Panc1 (cell line): ENCODE measurements around the gene CNGA2.

ENCODE experiments used
- POLR2AphosphoS5 ChIP-seq: IDR thresholded peaks from 2 replicates; pipeline ENCODE4 v1.6.1; 2012; ENCODE audit warnings: mild to moderate bottlenecking, low read depth, low read length, moderate library complexity
- SIN3A ChIP-seq: IDR thresholded peaks from 2 replicates; pipeline ENCODE4 v1.6.1; 2012; ENCODE audit warnings: low read depth, mild to moderate bottlenecking, low read length, moderate library complexity, borderline replicate concordance; ENCODE audit not compliant: insufficient read depth
- TCF7L2 ChIP-seq: IDR thresholded peaks from 2 replicates; pipeline ENCODE4 v1.6.1; 2011; ENCODE audit warnings: mild to moderate bottlenecking, low read depth, low read length, inconsistent platforms
- TF ChIP-seq, protein P1 (sequence below): fragments of 450-650 bp; IDR thresholded peaks from 2 replicates; pipeline ENCODE4 v1.5.1; 2017; ENCODE audit warnings: mild to moderate bottlenecking
- TF ChIP-seq, protein P2 (sequence below), 2 experiments: IDR thresholded peaks; 2 replicates each; pipeline ENCODE4 v1.6.1; 2011 to 2012; ENCODE audit warnings: low read depth in 2 of 2, control low read depth in 1 of 2, low read length in 1 of 2, mild to moderate bottlenecking in 1 of 2, moderate library complexity in 1 of 2; ENCODE audit not compliant: insufficient read depth in 1 of 2

- TF ChIP-seq, protein P1, sequence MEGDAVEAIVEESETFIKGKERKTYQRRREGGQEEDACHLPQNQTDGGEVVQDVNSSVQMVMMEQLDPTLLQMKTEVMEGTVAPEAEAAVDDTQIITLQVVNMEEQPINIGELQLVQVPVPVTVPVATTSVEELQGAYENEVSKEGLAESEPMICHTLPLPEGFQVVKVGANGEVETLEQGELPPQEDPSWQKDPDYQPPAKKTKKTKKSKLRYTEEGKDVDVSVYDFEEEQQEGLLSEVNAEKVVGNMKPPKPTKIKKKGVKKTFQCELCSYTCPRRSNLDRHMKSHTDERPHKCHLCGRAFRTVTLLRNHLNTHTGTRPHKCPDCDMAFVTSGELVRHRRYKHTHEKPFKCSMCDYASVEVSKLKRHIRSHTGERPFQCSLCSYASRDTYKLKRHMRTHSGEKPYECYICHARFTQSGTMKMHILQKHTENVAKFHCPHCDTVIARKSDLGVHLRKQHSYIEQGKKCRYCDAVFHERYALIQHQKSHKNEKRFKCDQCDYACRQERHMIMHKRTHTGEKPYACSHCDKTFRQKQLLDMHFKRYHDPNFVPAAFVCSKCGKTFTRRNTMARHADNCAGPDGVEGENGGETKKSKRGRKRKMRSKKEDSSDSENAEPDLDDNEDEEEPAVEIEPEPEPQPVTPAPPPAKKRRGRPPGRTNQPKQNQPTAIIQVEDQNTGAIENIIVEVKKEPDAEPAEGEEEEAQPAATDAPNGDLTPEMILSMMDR, result no peak
- TF ChIP-seq, protein P2, sequence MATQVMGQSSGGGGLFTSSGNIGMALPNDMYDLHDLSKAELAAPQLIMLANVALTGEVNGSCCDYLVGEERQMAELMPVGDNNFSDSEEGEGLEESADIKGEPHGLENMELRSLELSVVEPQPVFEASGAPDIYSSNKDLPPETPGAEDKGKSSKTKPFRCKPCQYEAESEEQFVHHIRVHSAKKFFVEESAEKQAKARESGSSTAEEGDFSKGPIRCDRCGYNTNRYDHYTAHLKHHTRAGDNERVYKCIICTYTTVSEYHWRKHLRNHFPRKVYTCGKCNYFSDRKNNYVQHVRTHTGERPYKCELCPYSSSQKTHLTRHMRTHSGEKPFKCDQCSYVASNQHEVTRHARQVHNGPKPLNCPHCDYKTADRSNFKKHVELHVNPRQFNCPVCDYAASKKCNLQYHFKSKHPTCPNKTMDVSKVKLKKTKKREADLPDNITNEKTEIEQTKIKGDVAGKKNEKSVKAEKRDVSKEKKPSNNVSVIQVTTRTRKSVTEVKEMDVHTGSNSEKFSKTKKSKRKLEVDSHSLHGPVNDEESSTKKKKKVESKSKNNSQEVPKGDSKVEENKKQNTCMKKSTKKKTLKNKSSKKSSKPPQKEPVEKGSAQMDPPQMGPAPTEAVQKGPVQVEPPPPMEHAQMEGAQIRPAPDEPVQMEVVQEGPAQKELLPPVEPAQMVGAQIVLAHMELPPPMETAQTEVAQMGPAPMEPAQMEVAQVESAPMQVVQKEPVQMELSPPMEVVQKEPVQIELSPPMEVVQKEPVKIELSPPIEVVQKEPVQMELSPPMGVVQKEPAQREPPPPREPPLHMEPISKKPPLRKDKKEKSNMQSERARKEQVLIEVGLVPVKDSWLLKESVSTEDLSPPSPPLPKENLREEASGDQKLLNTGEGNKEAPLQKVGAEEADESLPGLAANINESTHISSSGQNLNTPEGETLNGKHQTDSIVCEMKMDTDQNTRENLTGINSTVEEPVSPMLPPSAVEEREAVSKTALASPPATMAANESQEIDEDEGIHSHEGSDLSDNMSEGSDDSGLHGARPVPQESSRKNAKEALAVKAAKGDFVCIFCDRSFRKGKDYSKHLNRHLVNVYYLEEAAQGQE (IDR thresholded peaks at IDR 0.05; ENCODE audit: insufficient read depth in 1 of 2, low read depth in 2 of 2, low read length in 1 of 2), result no peak
- no peak for TF ChIP-seq POLR2AphosphoS5
- no peak for TF ChIP-seq SIN3A
- TF ChIP-seq TCF7L2, result no peak
These were observed 24.6 kb downstream of the CNGA2 start for GRCh38 chrX:151759041-151759708.
